Mucosa of stomach (tissue), 1 donor: ENCODE data around the gene ZC3HAV1.
"Not testable (repeated sequence)": the region's sequence is repeated elsewhere in the genome, so short reads cannot be mapped to it uniquely, and the experiment has no call there.

Source experiments
- H3K27me3 ChIP-seq: one replicate; pipeline ENCODE4 v1.7.0; 2013; ENCODE audit warnings: mild to moderate bottlenecking, low read length; ENCODE audit not compliant: control insufficient read depth, insufficient read depth
- H3K36me3 ChIP-seq: one replicate; pipeline ENCODE4 v1.7.0; 2013; ENCODE audit warnings: low read length; ENCODE audit not compliant: control insufficient read depth, insufficient read depth
- H3K4me1 ChIP-seq: one replicate; pipeline ENCODE4 v1.7.0; 2013; ENCODE audit warnings: mild to moderate bottlenecking, low read length; ENCODE audit not compliant: control insufficient read depth, insufficient read depth
- H3K4me3 ChIP-seq: one replicate; pipeline ENCODE4 v1.7.0; 2013; ENCODE audit warnings: low read length
- H3K9ac ChIP-seq: one replicate; pipeline ENCODE4 v1.7.0; 2013; ENCODE audit warnings: mild to moderate bottlenecking, low read length, moderate library complexity
- H3K9me3 ChIP-seq: one replicate; pipeline ENCODE4 v1.7.0; 2013; ENCODE audit warnings: mild to moderate bottlenecking, low read length, moderate library complexity; ENCODE audit not compliant: control insufficient read depth
- donor health status: Pancreatic carcinoma.

The ZC3HAV1 gene

GRCh38 chr7:139059905-139060304 is 49.6 kb downstream of the ZC3HAV1 start:
- H3K4me1 ChIP-seq = no peaks in the 10 kb centered on the region
- no peak overlapping the region for H3K9ac ChIP-seq
- no peaks in the 10 kb centered on the region for H3K9me3 ChIP-seq
- no peak overlapping the region for H3K4me3 ChIP-seq
- H3K36me3 ChIP-seq = no peaks in the 10 kb centered on the region
- no peaks in the 10 kb centered on the region for H3K27me3 ChIP-seq

- no peak overlapping the region for H3K9ac ChIP-seq
- no peak overlapping the region for H3K4me3 ChIP-seq
- no peaks in the 10 kb centered on the region for H3K4me1 ChIP-seq
- H3K9me3 ChIP-seq = no peaks in the 10 kb centered on the region
- H3K36me3 ChIP-seq = no peaks in the 10 kb centered on the region
- no peaks in the 10 kb centered on the region for H3K27me3 ChIP-seq
Observed at GRCh38 chr7:139058943-139059342, 50.6 kb downstream of the ZC3HAV1 start.

GRCh38 chr7:139055674-139056073 is 53.8 kb downstream of the ZC3HAV1 start:
- no peaks in the 10 kb centered on the region for H3K4me1 ChIP-seq
- H3K36me3 ChIP-seq = no peaks in the 10 kb centered on the region
- H3K4me3 ChIP-seq = no peak overlapping the region
- no peaks in the 10 kb centered on the region for H3K9me3 ChIP-seq
- H3K9ac ChIP-seq = no peak overlapping the region
- H3K27me3 ChIP-seq = no peaks in the 10 kb centered on the region

GRCh38 chr7:139054656-139055055 is 54.9 kb downstream of the ZC3HAV1 start:
- H3K27me3 ChIP-seq, H3K9me3 ChIP-seq, H3K4me3 ChIP-seq, H3K36me3 ChIP-seq, H3K9ac ChIP-seq, H3K4me1 ChIP-seq: not testable (repeated sequence)

- no peak overlapping the region for H3K9ac ChIP-seq
- no peak overlapping the region for H3K4me3 ChIP-seq
- no peaks in the 10 kb centered on the region for H3K36me3 ChIP-seq
- H3K9me3 ChIP-seq = no peaks in the 10 kb centered on the region
- no peaks in the 10 kb centered on the region for H3K4me1 ChIP-seq
- H3K27me3 ChIP-seq = no peaks in the 10 kb centered on the region
Observed at GRCh38 chr7:139054101-139054500, 55.4 kb downstream of the ZC3HAV1 start.

- Histone ChIP-seq H3K27me3 (no peaks in the 10 kb centered on the region), H3K9ac (no peak overlapping the region), H3K36me3 (no peaks in the 10 kb centered on the region), H3K4me1 (no peaks in the 10 kb centered on the region), H3K4me3 (no peak overlapping the region), H3K9me3 (no peaks in the 10 kb centered on the region)
Observed at GRCh38 chr7:139051655-139052054, 57.9 kb downstream of the ZC3HAV1 start.

GRCh38 chr7:139049936-139050335 is 59.6 kb downstream of the ZC3HAV1 start:
- H3K36me3 ChIP-seq = no peaks in the 10 kb centered on the region

GRCh38 chr7:139049111-139049510 is 60.4 kb downstream of the ZC3HAV1 start:
- no peak overlapping the region for H3K9ac ChIP-seq
- H3K4me3 ChIP-seq = no peak overlapping the region
- H3K9me3 ChIP-seq = no peaks in the 10 kb centered on the region
- H3K4me1 ChIP-seq = no peaks in the 10 kb centered on the region
- H3K36me3 ChIP-seq = no peaks in the 10 kb centered on the region
- no peaks in the 10 kb centered on the region for H3K27me3 ChIP-seq

More at GRCh38 chr7:139049936-139050335, 59.6 kb downstream of the ZC3HAV1 start:
- no peak overlapping the region for H3K9ac ChIP-seq
- H3K4me3 ChIP-seq = no peak overlapping the region
- no peaks in the 10 kb centered on the region for H3K27me3 ChIP-seq
- H3K4me1 ChIP-seq = no peaks in the 10 kb centered on the region
- no peaks in the 10 kb centered on the region for H3K9me3 ChIP-seq

GRCh38 chr7:139047970-139048369 is 61.5 kb downstream of the ZC3HAV1 start:
- no peak overlapping the region for H3K4me3 ChIP-seq
- no peaks in the 10 kb centered on the region for H3K9me3 ChIP-seq
- H3K36me3 ChIP-seq = no peaks in the 10 kb centered on the region
- H3K9ac ChIP-seq = no peak overlapping the region
- peaks cover 6% of the 10 kb centered on the region for H3K4me1 ChIP-seq
- H3K27me3 ChIP-seq = no peaks in the 10 kb centered on the region

- H3K9me3 ChIP-seq = no peaks in the 10 kb centered on the region
- H3K4me3 ChIP-seq = no peak overlapping the region
- H3K9ac ChIP-seq = no peak overlapping the region
- H3K27me3 ChIP-seq = no peaks in the 10 kb centered on the region
- H3K36me3 ChIP-seq = no peaks in the 10 kb centered on the region
- peaks cover 6% of the 10 kb centered on the region for H3K4me1 ChIP-seq
Observed at GRCh38 chr7:139046143-139046542, 63.4 kb downstream of the ZC3HAV1 start.

GRCh38 chr7:139044813-139045794 is 64.4 kb downstream of the ZC3HAV1 start:
- Histone ChIP-seq H3K36me3 (no peaks in the 10 kb centered on the region), H3K4me1 (peaks cover 6% of the 10 kb centered on the region), H3K4me3 (no peak overlapping the region), H3K9me3 (no peaks in the 10 kb centered on the region), H3K9ac (no peak overlapping the region), H3K27me3 (no peaks in the 10 kb centered on the region)

GRCh38 chr7:139043823-139044812 is 65.4 kb downstream of the ZC3HAV1 start:
- no peaks in the 10 kb centered on the region for H3K9me3 ChIP-seq
- H3K36me3 ChIP-seq = no peaks in the 10 kb centered on the region
- H3K9ac ChIP-seq = no peak overlapping the region
- H3K4me1 ChIP-seq = peaks cover 6% of the 10 kb centered on the region
- H3K27me3 ChIP-seq = no peaks in the 10 kb centered on the region
- H3K4me3 ChIP-seq = no peak overlapping the region
